Ureter (tissue), 1 donor: ENCODE measurements around the gene NID2. TPM values are rescaled to one million over a fixed set of nuclear protein-coding genes. Genes with fewer than 3 reads are reported as not detected.

Source experiments
- DNase-seq: peaks from one replicate; pipeline ENCODE4 v3.0.0-alpha.2; 2020; ENCODE audit warnings: low spot score
- total RNA-seq: library from RNA; stranded (reverse); gene quantifications from one replicate; pipeline ENCODE4 v1.2.4, GENCODE V29; 2023
- donor health status: DM: yes; HTN: yes; CAD: no.

NID2 gene
- total RNA-seq, 1 donor from 2014 or later, result 23.5 TPM

- no peak for DNase-seq
These were observed 10.5 kb upstream of the NID2 start for GRCh38 chr14:52079239-52079959.

GRCh38 chr14:52078721-52079120 is 9.9 kb upstream of the NID2 start:
- DNase-seq, result no peak

- DNase-seq, result no peak
These were observed 9.3 kb upstream of the NID2 start for GRCh38 chr14:52078095-52078531.

GRCh38 chr14:52077256-52077979 is 8.6 kb upstream of the NID2 start:
- DNase-seq, result no peak

GRCh38 chr14:52076334-52076733 is 7.5 kb upstream of the NID2 start:
- no peak for DNase-seq

- no peak for DNase-seq
These were observed 6.5 kb upstream of the NID2 start for GRCh38 chr14:52075371-52075770.

- DNase-seq, result no peak
These were observed 4.4 kb upstream of the NID2 start for GRCh38 chr14:52073251-52073650.

- DNase-seq, result no peak
These were observed 3.5 kb upstream of the NID2 start for GRCh38 chr14:52072266-52072780.

GRCh38 chr14:52071675-52072074 is 2.8 kb upstream of the NID2 start:
- DNase-seq, result no peak

- no peak for DNase-seq
These were observed 1.2 kb upstream of the NID2 start for GRCh38 chr14:52070051-52070431.

- DNase-seq, result no peak
These were observed 620 bp upstream of the NID2 start for GRCh38 chr14:52069307-52070050.

GRCh38 chr14:52067873-52068614 is 815 bp downstream of the NID2 start:
- no peak for DNase-seq

GRCh38 chr14:52064174-52064573 is 4.7 kb downstream of the NID2 start:
- no peak for DNase-seq

- no peak for DNase-seq
These were observed 5.8 kb downstream of the NID2 start for GRCh38 chr14:52063052-52063462.

- DNase-seq, result no peak
These were observed 7.0 kb downstream of the NID2 start for GRCh38 chr14:52061890-52062289.

GRCh38 chr14:52061390-52061789 is 7.5 kb downstream of the NID2 start:
- DNase-seq, result no peak

- no peak for DNase-seq
These were observed 8.8 kb downstream of the NID2 start for GRCh38 chr14:52060080-52060479.

- DNase-seq, result no peak
These were observed 9.2 kb downstream of the NID2 start for GRCh38 chr14:52059649-52060048.

GRCh38 chr14:52058341-52058740 is 10.5 kb downstream of the NID2 start:
- no peak for DNase-seq

GRCh38 chr14:52055167-52055566 is 13.7 kb downstream of the NID2 start:
- no peak for DNase-seq

- no peak for DNase-seq
These were observed 14.2 kb downstream of the NID2 start for GRCh38 chr14:52054678-52055077.

GRCh38 chr14:52053044-52053443 is 15.8 kb downstream of the NID2 start:
- no peak for DNase-seq
